Measurements from ENCODE around the gene NMRAL1.

DNA sequence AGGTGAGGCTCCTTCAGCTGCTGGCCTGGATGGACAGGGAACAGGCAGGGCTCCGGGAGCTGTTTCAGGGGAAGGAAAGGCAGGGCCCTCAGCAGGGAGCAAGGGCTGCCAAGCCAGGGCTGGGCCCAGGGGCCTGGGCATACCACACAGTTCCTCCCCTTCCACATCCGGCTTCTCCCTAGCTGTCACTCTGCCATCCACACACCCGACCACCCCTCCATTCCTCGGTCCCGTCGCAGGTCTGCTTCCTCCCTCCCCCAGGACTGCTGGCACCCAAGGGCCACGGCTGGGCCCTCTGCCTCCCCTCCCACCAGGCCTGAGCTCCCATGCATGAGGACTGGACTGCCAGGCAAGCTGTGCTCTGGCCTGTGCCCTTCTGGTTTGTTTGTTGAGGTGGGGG lies 40.2 kb upstream of the NMRAL1 start:
- TF ChIP-seq, protein P1, sequence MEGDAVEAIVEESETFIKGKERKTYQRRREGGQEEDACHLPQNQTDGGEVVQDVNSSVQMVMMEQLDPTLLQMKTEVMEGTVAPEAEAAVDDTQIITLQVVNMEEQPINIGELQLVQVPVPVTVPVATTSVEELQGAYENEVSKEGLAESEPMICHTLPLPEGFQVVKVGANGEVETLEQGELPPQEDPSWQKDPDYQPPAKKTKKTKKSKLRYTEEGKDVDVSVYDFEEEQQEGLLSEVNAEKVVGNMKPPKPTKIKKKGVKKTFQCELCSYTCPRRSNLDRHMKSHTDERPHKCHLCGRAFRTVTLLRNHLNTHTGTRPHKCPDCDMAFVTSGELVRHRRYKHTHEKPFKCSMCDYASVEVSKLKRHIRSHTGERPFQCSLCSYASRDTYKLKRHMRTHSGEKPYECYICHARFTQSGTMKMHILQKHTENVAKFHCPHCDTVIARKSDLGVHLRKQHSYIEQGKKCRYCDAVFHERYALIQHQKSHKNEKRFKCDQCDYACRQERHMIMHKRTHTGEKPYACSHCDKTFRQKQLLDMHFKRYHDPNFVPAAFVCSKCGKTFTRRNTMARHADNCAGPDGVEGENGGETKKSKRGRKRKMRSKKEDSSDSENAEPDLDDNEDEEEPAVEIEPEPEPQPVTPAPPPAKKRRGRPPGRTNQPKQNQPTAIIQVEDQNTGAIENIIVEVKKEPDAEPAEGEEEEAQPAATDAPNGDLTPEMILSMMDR (IDR thresholded peaks at IDR 0.05; ENCODE audit: insufficient read depth, low read length, poor library complexity, severe bottlenecking): no peak
- no peak for TF ChIP-seq EZH2phosphoT487 (conservative IDR thresholded peaks at IDR 0.05; ENCODE audit: low read length)

Measured in SU-DHL-6 (cell line).